Panc1 (cell line): ENCODE measurements around the gene TP63. TPM values are rescaled to one million over a fixed set of nuclear protein-coding genes. Genes with fewer than 3 reads are reported as not detected.

Source experiments
- ATAC-seq: fragments of 200-7000 bp; cut with Tn5 transposase; 2 replicates; pipeline ENCODE4 v1.9.1; 2020; ENCODE audit warnings: mild to moderate bottlenecking, moderate library complexity
- BruUV-seq: library from RNA; stranded (reverse); fragments of 400-500 nt; replicated peaks from 2 replicates; lab custom pipeline; 2021; lab: Mats Ljungman, UMichigan
- CTCF ChIA-PET: fragments of 300-600 bp; sonication (Branson Sonifier 250); formaldehyde crosslinking; loops from one replicate; lab custom pipeline; 2022; ENCODE audit warnings: antibody characterized with exemption; lab: Charles Lee
- POLR2A ChIA-PET: fragments of 300-600 bp; sonication (Branson Sonifier 250); formaldehyde crosslinking; loops from one replicate; lab custom pipeline; 2022; ENCODE audit warnings: antibody characterized with exemption; lab: Charles Lee
- DNase-seq: peaks from one replicate; pipeline ENCODE4 v3.0.0-alpha.2; 2010; ENCODE audit warnings: low read depth, low spot score
- H3K27ac ChIP-seq: 2 replicates; pipeline ENCODE4 v1.5.1; 2011; ENCODE audit warnings: mild to moderate bottlenecking, low read length, inconsistent platforms
- H3K27me3 ChIP-seq: fragments of 200-500 bp; sonication (Bioruptor generic); 2 replicates; pipeline ENCODE4 v1.6.0; 2014; ENCODE audit warnings: low read length, inconsistent platforms; ENCODE audit not compliant: control insufficient read depth, insufficient read depth
- H3K36me3 ChIP-seq: fragments of 200-500 bp; sonication (Bioruptor generic); 2 replicates; pipeline ENCODE4 v1.5.1; 2014; ENCODE audit warnings: inconsistent platforms, mild to moderate bottlenecking, low read length, moderate library complexity; ENCODE audit not compliant: control insufficient read depth, insufficient read depth
- H3K4me1 ChIP-seq: 2 replicates; pipeline ENCODE4 v1.5.1; 2011; ENCODE audit warnings: inconsistent platforms, mild to moderate bottlenecking, low read length, moderate library complexity; ENCODE audit not compliant: control insufficient read depth, insufficient read depth
- H3K4me3 ChIP-seq, 2 experiments: 2 replicates each; pipeline ENCODE4 v1.5.1; 2011 to 2012; ENCODE audit warnings: low read depth in 2 of 2, low read length in 2 of 2, mild to moderate bottlenecking in 2 of 2, inconsistent platforms in 1 of 2, moderate library complexity in 1 of 2
- H3K9me3 ChIP-seq: fragments of 200-500 bp; sonication (Bioruptor generic); 2 replicates; pipeline ENCODE4 v1.5.1; 2014; ENCODE audit warnings: low read depth, mild to moderate bottlenecking, inconsistent platforms, low read length, moderate library complexity; ENCODE audit not compliant: control insufficient read depth, insufficient read depth
- POLR2AphosphoS5 ChIP-seq: IDR thresholded peaks from 2 replicates; pipeline ENCODE4 v1.6.1; 2012; ENCODE audit warnings: mild to moderate bottlenecking, low read depth, low read length, moderate library complexity
- REST ChIP-seq, 2 experiments: IDR thresholded peaks; 2 replicates each; pipeline ENCODE4 v1.6.1; 2011 to 2012; ENCODE audit warnings: low read depth in 2 of 2, control low read depth in 1 of 2, low read length in 1 of 2, mild to moderate bottlenecking in 1 of 2, moderate library complexity in 1 of 2; ENCODE audit not compliant: insufficient read depth in 1 of 2
- SIN3A ChIP-seq: IDR thresholded peaks from 2 replicates; pipeline ENCODE4 v1.6.1; 2012; ENCODE audit warnings: low read depth, mild to moderate bottlenecking, low read length, moderate library complexity, borderline replicate concordance; ENCODE audit not compliant: insufficient read depth
- TCF7L2 ChIP-seq: IDR thresholded peaks from 2 replicates; pipeline ENCODE4 v1.6.1; 2011; ENCODE audit warnings: mild to moderate bottlenecking, low read depth, low read length, inconsistent platforms
- in situ Hi-C: cut with HindIII; loops from 2 replicates; pipeline ENCODE4 v1.10.0; 2016; ENCODE audit warnings: low sequenced_read_pairs, low pct_unique_long_range_greater_than_20kb
- intact Hi-C: fragments of 100-400 bp; cut with micrococcal nuclease; formaldehyde crosslinking; loops from one replicate; pipeline ENCODE4 v1.10.0; 2022; ENCODE audit not compliant: unreplicated experiment
- total RNA-seq: library from RNA; stranded (reverse); gene quantifications from one replicate; pipeline ENCODE4 v1.2.1, GENCODE V29; 2021; ENCODE audit not compliant: unreplicated experiment
- TF ChIP-seq, protein P1 (sequence below): fragments of 450-650 bp; IDR thresholded peaks from 2 replicates; pipeline ENCODE4 v1.5.1; 2017; ENCODE audit warnings: mild to moderate bottlenecking

TP63 gene
- total RNA-seq, 1 experiment from 2014 or later: 0.51 TPM

- ATAC-seq: no peak
- in situ Hi-C loops: no loop called here
These were observed 208.4 kb downstream of the TP63 start for GRCh38 chr3:189839576-189839975.

GRCh38 chr3:189841473-189842205 lies 210.4 kb downstream of the TP63 start:
- H3K27ac ChIP-seq: no peak overlapping the region
- H3K36me3 ChIP-seq: no peaks in the 10 kb centered on the region
- BruUV-seq: no TSS peak
- POLR2A ChIA-PET: no interaction called here
- TF ChIP-seq SIN3A (no peak), TCF7L2 (no peak), REST (IDR thresholded peaks at IDR 0.05; ENCODE audit: insufficient read depth in 1 of 2, low read depth in 2 of 2, low read length in 1 of 2) (no peak), POLR2AphosphoS5 (no peak)
- TF ChIP-seq, protein P1, sequence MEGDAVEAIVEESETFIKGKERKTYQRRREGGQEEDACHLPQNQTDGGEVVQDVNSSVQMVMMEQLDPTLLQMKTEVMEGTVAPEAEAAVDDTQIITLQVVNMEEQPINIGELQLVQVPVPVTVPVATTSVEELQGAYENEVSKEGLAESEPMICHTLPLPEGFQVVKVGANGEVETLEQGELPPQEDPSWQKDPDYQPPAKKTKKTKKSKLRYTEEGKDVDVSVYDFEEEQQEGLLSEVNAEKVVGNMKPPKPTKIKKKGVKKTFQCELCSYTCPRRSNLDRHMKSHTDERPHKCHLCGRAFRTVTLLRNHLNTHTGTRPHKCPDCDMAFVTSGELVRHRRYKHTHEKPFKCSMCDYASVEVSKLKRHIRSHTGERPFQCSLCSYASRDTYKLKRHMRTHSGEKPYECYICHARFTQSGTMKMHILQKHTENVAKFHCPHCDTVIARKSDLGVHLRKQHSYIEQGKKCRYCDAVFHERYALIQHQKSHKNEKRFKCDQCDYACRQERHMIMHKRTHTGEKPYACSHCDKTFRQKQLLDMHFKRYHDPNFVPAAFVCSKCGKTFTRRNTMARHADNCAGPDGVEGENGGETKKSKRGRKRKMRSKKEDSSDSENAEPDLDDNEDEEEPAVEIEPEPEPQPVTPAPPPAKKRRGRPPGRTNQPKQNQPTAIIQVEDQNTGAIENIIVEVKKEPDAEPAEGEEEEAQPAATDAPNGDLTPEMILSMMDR: no peak
- DNase-seq: no peak
- in situ Hi-C loops: no loop called here
- intact Hi-C loops: no loop called here
- H3K4me3 ChIP-seq: no peak overlapping the region
- CTCF ChIA-PET: no interaction called here
- no peak for ATAC-seq
- no peaks in the 10 kb centered on the region for H3K27me3 ChIP-seq
- H3K9me3 ChIP-seq: no peaks in the 10 kb centered on the region
- no peaks in the 10 kb centered on the region for H3K4me1 ChIP-seq

More at GRCh38 chr3:189839576-189839975, 208.4 kb downstream of the TP63 start:
- BruUV-seq: no TSS peak
- Histone ChIP-seq H3K36me3 (no peaks in the 10 kb centered on the region), H3K9me3 (no peaks in the 10 kb centered on the region), H3K27ac (no peak overlapping the region), H3K4me3 (no peak overlapping the region), H3K27me3 (no peaks in the 10 kb centered on the region; the same call in 1 of the 2 replicates), H3K4me1 (no peaks in the 10 kb centered on the region)
- DNase-seq: no peak
- ChIA-PET POLR2A (no interaction called here), CTCF (no interaction called here)
- no peak for TF ChIP-seq TCF7L2
- TF ChIP-seq, protein P1: no peak
- TF ChIP-seq SIN3A: no peak
- no peak for TF ChIP-seq POLR2AphosphoS5
- TF ChIP-seq REST (IDR thresholded peaks at IDR 0.05; ENCODE audit: insufficient read depth in 1 of 2, low read depth in 2 of 2, low read length in 1 of 2): no peak
- intact Hi-C loops: no loop called here
